ENCODE data around the gene TENT4A.

DNA sequence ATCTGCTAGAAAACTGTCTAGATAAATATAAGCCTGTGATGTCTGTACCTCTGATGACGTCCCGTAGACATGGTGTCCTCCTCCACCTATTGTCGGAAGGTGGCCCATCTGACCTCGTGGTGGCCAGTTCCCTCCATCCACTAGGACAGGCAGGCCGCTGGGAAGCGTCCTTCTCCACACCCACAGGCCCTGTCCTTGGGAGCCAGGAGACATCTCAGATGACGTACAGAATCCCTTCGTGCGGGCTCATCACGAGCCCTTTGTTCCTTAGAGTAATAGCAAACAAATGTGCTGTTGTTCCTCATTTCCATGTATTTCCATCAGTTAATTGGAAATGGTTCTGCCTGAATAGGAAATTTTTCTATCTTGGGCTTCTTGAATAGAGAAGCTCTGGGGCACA is 38.3 kb upstream of the TENT4A start:
- no peak for TF ChIP-seq POLR2A (IDR thresholded peaks at IDR 0.05)
- TF ChIP-seq CTCF (IDR thresholded peaks at IDR 0.05 in 8 of 11, conservative IDR thresholded peaks at IDR 0.05 in 3 of 11), result no peak
